ENCODE measurements around the gene EVI5L. TPM values are rescaled to one million over a fixed set of nuclear protein-coding genes. Genes with fewer than 3 reads are reported as not detected.

EVI5L gene
- total RNA-seq (2014; rRNA removed) (29.5 and 42.4 TPM in 2 replicates), Bru-seq, nascent RNA (percentile 73 among the genes with signal in this experiment), BruChase-seq, experiment 1, labeled RNA remaining after a 6-hour chase (percentile 74 among the genes with signal in this experiment), BruChase-seq, experiment 2, labeled RNA remaining after a 2-hour chase (percentile 67 among the genes with signal in this experiment)
- long read RNA-seq, transcript EVI5L-201 (19 exons, 3,855 nt): major isoform, 58 of 155 reads
- long read RNA-seq, partial matches to known transcripts: 59 of 155 reads
- long read RNA-seq, other reads (novel, unspliced or antisense): 38 of 155 reads

- intact Hi-C loops (cut with micrococcal nuclease): loop anchor here (2.0 kb wide), 2 partner anchors 23 to 39 kb away; no protein-coding TSS in a partner anchor
- H3K4me1 ChIP-seq (ENCODE audit: insufficient read depth, low read length): peaks cover 42% of the 10 kb centered on the region
Measured at GRCh38 chr19:7829561-7830271, at the start of gene EVI5L. TSS of gene EVI5L (plus strand) at chr19:7830218. CDS start at chr19:7846543, 16,325 bp downstream.

GRCh38 chr19:7781157-7781556 lies 48.9 kb upstream of the EVI5L start:
- CTCF ChIA-PET: interaction anchor here (0.7 to 1.1 kb wide), 3 partner anchors 19 to 71 kb away, joined by 4 to 10 read pairs (median 7); no protein-coding TSS in a partner anchor
- no peak overlapping the region for H3K27ac ChIP-seq (ENCODE audit: low read length)
- peaks cover 3% of the 10 kb centered on the region for H3F3A ChIP-seq (ENCODE audit: low read length, unreplicated experiment)
- intact Hi-C loops (cut with micrococcal nuclease): loop anchor here (1.0 kb wide), 1 partner anchor 18 kb away; no protein-coding TSS in a partner anchor
- no peaks in the 10 kb centered on the region for H4K20me1 ChIP-seq (ENCODE audit: low read length)
- no peaks in the 10 kb centered on the region for H3K79me2 ChIP-seq (ENCODE audit: low read length)
- no peak overlapping the region for H3K9ac ChIP-seq (ENCODE audit: low read length)
- ATAC-seq (peak; percentile 59), DNase-seq (peak; percentile 53)
- H3K36me3 ChIP-seq (ENCODE audit: low read depth, low read length): no peaks in the 10 kb centered on the region
- peak overlapping the region; percentile 58 for H3K4me2 ChIP-seq (ENCODE audit: low read length)
- POLR2A ChIA-PET (ENCODE audit: unreplicated experiment): no interaction called here
- peak overlapping the region; percentile 59; the same call in 1 of the 2 replicates for H2AFZ ChIP-seq (ENCODE audit: low read length)
- no peaks in the 10 kb centered on the region for H3K9me3 ChIP-seq (ENCODE audit: low read length)
- TF ChIP-seq CTCF (conservative IDR thresholded peaks at IDR 0.05; ENCODE audit: low read depth, low read length) (peak; percentile 44), EZH2 (IDR thresholded peaks at IDR 0.05; ENCODE audit: low read length, unreplicated experiment) (no peak), EZH2phosphoT487 (IDR thresholded peaks at IDR 0.05; ENCODE audit: borderline replicate concordance, low read length) (no peak)
- peak overlapping the region; percentile 28; the same call in 1 of the 2 replicates for H3K4me3 ChIP-seq (ENCODE audit: low read length)
- H3K27me3 ChIP-seq (ENCODE audit: low read length): peaks cover 35% of the 10 kb centered on the region
- H3K4me1 ChIP-seq (ENCODE audit: insufficient read depth, low read length): peaks cover 10% of the 10 kb centered on the region
- H3K9me2 ChIP-seq (replicated peaks; ENCODE audit: low read length): no peaks in the 10 kb centered on the region
- BruUV-seq (replicated peaks): no TSS peak

More at GRCh38 chr19:7829561-7830271, at the start of gene EVI5L:
- peaks cover 10% of the 10 kb centered on the region for H3F3A ChIP-seq (ENCODE audit: low read length, unreplicated experiment)
- H3K27ac ChIP-seq (ENCODE audit: low read length): no peak within 1 kb of the TSS
- peak; percentile 100 for DNase-seq
- TF ChIP-seq EZH2phosphoT487 (IDR thresholded peaks at IDR 0.05; ENCODE audit: borderline replicate concordance, low read length): no peak
- TF ChIP-seq CTCF (conservative IDR thresholded peaks at IDR 0.05; ENCODE audit: low read depth, low read length): no peak
- no peak for TF ChIP-seq EZH2 (IDR thresholded peaks at IDR 0.05; ENCODE audit: low read length, unreplicated experiment)
- peak within 1 kb of the TSS; percentile 90 for H2AFZ ChIP-seq (ENCODE audit: low read length)
- peak within 1 kb of the TSS; percentile 70 for H3K4me3 ChIP-seq (ENCODE audit: low read length)
- H3K36me3 ChIP-seq (ENCODE audit: low read depth, low read length): no peaks in the 10 kb centered on the region
- H3K79me2 ChIP-seq (ENCODE audit: low read length): peaks cover 15% of the 10 kb centered on the region
- peak within 1 kb of the TSS; percentile 41; the same call in 1 of the 2 replicates for H3K9ac ChIP-seq (ENCODE audit: low read length)
- H3K4me2 ChIP-seq (ENCODE audit: low read length): peak within 1 kb of the TSS; percentile 85
- peak; percentile 81 for ATAC-seq
- no TSS peak for BruUV-seq (replicated peaks)
- no peaks in the 10 kb centered on the region for H4K20me1 ChIP-seq (ENCODE audit: low read length)
- H3K9me3 ChIP-seq (ENCODE audit: low read length): no peaks in the 10 kb centered on the region
- H3K27me3 ChIP-seq (ENCODE audit: low read length): no peaks in the 10 kb centered on the region
- ChIA-PET CTCF (no interaction called here), POLR2A (ENCODE audit: unreplicated experiment) (no interaction called here)
- no peaks in the 10 kb centered on the region for H3K9me2 ChIP-seq (replicated peaks; ENCODE audit: low read length)
